ENCODE data around the gene SLC43A3. TPM values are rescaled to one million over a fixed set of nuclear protein-coding genes. Genes with fewer than 3 reads are reported as not detected.

Gene SLC43A3
- total and polyA plus RNA-seq, 9 of the 15 experiments (the other 6 are each of a cell fraction or from before 2014, with no cell fraction given), result 63.7 to 281 (median 139) TPM

GRCh38 chr11:57425565-57426438, 1.1 kb downstream of the SLC43A3 start (continued):
- TF ChIP-seq CREB1 (IDR thresholded peaks at IDR 0.05) (no peak), CREB1 (CRISPR knock-in tag; IDR thresholded peaks at IDR 0.05) (no peak), NFATC3 (IDR thresholded peaks at IDR 0.05) (no peak), THRB (CRISPR knock-in tag; conservative IDR thresholded peaks at IDR 0.05) (no peak), CXXC5 (CRISPR knock-in tag; IDR thresholded peaks at IDR 0.05) (peak; percentile 20; the same call in 1 of the 2 replicates), E2F8 (IDR thresholded peaks at IDR 0.05; ENCODE audit: low read depth, partially characterized antibody) (no peak), HMGN3 (IDR thresholded peaks at IDR 0.05; ENCODE audit: borderline replicate concordance, extremely low read depth, insufficient read length, low read depth, low read length) (no peak), PCBP2 (IDR thresholded peaks at IDR 0.05; ENCODE audit: low read depth, low read length, poor library complexity, severe bottlenecking) (no peak), NR1H2 (CRISPR knock-in tag; IDR thresholded peaks at IDR 0.05) (0 out of 2 replicates have a peak, but pooled peaks have one; percentile 31), NFXL1 (CRISPR knock-in tag; IDR thresholded peaks at IDR 0.05) (no peak), POLR2AphosphoS2 (IDR thresholded peaks at IDR 0.05; ENCODE audit: low read length) (no peak), HNRNPLL (IDR thresholded peaks at IDR 0.05; ENCODE audit: low read depth, low read length, poor library complexity, severe bottlenecking) (no peak), PBX2 (CRISPR knock-in tag; IDR thresholded peaks at IDR 0.05; ENCODE audit: low read depth) (no peak), PBX2 (tag; conservative IDR thresholded peaks at IDR 0.05; ENCODE audit: low read depth) (no peak)
- TF ChIP-seq, protein P1, sequence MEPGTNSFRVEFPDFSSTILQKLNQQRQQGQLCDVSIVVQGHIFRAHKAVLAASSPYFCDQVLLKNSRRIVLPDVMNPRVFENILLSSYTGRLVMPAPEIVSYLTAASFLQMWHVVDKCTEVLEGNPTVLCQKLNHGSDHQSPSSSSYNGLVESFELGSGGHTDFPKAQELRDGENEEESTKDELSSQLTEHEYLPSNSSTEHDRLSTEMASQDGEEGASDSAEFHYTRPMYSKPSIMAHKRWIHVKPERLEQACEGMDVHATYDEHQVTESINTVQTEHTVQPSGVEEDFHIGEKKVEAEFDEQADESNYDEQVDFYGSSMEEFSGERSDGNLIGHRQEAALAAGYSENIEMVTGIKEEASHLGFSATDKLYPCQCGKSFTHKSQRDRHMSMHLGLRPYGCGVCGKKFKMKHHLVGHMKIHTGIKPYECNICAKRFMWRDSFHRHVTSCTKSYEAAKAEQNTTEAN (CRISPR knock-in tag; IDR thresholded peaks at IDR 0.05), result no peak

Data from K562 (cell line).